Nephron (organoid): Measurements from ENCODE around the gene MYO1G.

Experiments
- H3K27ac Mint-ChIP-seq, 3 experiments: 2 replicates each; pipeline ENCODE4 v1.8.0; 2020; ENCODE audit warnings: mixed read lengths in 3 of 3, mild to moderate bottlenecking in 2 of 3, moderate library complexity in 1 of 3
- H3K27me3 Mint-ChIP-seq: 2 replicates; pipeline ENCODE4 v1.8.0; 2021; ENCODE audit warnings: low read depth, mild to moderate bottlenecking, moderate library complexity, mixed read lengths
- H3K36me3 Mint-ChIP-seq: 2 replicates; pipeline ENCODE4 v1.8.0; 2020; ENCODE audit warnings: low read depth, mixed read lengths
- H3K4me1 Mint-ChIP-seq: 2 replicates; pipeline ENCODE4 v1.8.0; 2020; ENCODE audit warnings: mixed read lengths
- H3K4me3 Mint-ChIP-seq, 3 experiments: 2 replicates each; pipeline ENCODE4 v1.8.0; 2020; ENCODE audit warnings: mild to moderate bottlenecking in 3 of 3, mixed read lengths in 3 of 3, moderate library complexity in 2 of 3
- H3K9me3 Mint-ChIP-seq: 2 replicates; pipeline ENCODE4 v1.8.0; 2020; ENCODE audit warnings: mixed read lengths
- TF ChIP-seq, protein P1 (sequence below), 3 experiments: fragments of 200-600 bp; sonication (generic); IDR thresholded peaks; one replicate each; pipeline ENCODE4 v1.5.0; 2021; ENCODE audit warnings: antibody characterized with exemption in 3 of 3; ENCODE audit not compliant: unreplicated experiment in 3 of 3

Gene MYO1G

DNA sequence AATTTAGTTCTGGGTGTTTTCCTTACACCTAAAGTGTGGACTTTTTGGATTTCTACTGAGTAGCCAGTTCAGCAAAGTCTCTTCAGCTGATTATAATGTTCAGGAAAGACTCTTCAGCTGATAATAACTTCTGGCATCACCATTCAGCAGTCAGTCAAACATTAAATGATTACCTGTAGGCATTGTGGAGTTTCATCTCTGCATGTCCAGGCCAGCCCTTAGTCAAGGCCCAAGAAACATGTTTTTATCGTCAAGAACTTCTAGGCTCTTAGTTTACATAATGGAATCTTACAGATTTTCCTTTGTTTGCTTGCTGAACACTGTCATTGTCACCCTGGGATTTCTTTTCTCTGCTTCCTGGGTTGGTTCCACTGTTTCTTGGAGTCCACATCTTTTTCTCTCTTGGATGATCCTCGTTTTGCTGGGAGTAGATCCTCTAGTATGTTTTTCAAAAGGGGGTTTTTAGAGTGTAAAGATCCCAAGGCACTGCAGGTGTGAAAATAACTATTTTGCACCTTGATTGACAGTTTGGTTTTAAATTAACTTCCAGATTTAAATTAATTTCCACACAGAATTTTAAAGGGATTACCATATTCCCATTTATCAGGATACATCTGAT lies 45.4 kb upstream of the MYO1G start:
- Mint-ChIP-seq H3K36me3 (peaks cover 57% of the 10 kb centered on the region), H3K9me3 (peaks cover 16% of the 10 kb centered on the region), H3K27me3 (no peaks in the 10 kb centered on the region), H3K27ac (no peak overlapping the region), H3K4me3 (no peak overlapping the region), H3K4me1 (peaks cover 5% of the 10 kb centered on the region)
- TF ChIP-seq, protein P1, sequence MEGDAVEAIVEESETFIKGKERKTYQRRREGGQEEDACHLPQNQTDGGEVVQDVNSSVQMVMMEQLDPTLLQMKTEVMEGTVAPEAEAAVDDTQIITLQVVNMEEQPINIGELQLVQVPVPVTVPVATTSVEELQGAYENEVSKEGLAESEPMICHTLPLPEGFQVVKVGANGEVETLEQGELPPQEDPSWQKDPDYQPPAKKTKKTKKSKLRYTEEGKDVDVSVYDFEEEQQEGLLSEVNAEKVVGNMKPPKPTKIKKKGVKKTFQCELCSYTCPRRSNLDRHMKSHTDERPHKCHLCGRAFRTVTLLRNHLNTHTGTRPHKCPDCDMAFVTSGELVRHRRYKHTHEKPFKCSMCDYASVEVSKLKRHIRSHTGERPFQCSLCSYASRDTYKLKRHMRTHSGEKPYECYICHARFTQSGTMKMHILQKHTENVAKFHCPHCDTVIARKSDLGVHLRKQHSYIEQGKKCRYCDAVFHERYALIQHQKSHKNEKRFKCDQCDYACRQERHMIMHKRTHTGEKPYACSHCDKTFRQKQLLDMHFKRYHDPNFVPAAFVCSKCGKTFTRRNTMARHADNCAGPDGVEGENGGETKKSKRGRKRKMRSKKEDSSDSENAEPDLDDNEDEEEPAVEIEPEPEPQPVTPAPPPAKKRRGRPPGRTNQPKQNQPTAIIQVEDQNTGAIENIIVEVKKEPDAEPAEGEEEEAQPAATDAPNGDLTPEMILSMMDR (IDR thresholded peaks at IDR 0.05; ENCODE audit: unreplicated experiment in 3 of 3), result no peak

DNA sequence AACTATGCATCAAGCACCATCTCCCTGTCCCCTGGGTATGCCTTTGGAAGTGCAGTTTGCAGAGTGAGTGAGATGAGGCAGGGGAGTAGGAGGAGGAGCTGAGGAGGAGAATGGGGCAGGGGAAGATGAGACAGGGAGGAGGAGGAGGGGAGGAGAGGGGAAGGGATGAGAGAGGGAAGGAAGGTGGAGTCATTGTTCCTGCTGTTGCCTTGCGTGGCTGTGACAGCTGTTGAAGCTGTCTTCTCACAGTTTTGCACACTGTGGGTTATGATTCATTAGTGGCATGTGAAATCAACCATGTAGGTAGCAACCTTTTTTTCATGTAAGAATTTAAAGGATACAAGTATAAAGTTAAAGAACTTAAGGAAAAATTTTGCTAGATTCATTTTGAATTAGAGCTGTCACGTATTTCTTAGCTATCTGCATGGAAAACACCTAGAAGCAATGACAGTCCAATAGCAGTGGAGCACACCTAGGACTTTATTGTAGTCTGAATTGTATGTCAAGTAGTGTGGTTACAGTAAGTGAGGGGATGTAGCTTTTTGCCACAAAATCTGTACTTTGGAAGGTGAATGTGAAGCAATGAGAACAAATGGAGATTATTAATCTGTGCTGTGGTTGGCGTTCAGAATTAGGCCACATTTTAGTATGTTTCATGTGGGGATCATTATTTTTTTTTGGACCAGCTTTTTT lies 42.9 kb upstream of the MYO1G start:
- H3K9me3 Mint-ChIP-seq, result peaks cover 20% of the 10 kb centered on the region
- TF ChIP-seq, protein P1 (IDR thresholded peaks at IDR 0.05; ENCODE audit: unreplicated experiment in 3 of 3), result no peak
- H3K27ac Mint-ChIP-seq, result peak overlapping the region in 1 of 3 experiments; percentile 57
- peaks cover 67% of the 10 kb centered on the region for H3K36me3 Mint-ChIP-seq
- H3K27me3 Mint-ChIP-seq, result no peaks in the 10 kb centered on the region
- no peak overlapping the region for H3K4me3 Mint-ChIP-seq
- peaks cover 5% of the 10 kb centered on the region for H3K4me1 Mint-ChIP-seq

DNA sequence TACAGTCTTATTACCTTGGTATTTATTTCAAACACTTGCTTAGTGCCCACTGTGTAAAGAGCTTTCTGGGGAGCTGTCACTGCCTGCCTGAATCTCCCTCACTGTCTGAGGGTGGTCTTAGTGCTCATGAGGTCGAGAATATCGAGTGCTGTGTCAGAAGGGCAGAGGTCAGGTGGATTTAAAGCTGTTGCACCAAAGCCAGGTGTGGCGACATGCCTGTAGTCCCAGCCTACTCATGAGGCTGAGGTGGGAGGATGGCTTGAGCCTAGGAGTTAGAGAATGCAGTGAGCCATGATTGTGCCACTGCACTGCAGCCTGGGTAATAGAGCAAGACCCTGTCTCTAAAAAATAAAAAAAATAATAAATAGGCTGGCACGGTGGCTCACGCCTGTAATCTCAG lies 42.1 kb upstream of the MYO1G start:
- peaks cover 7% of the 10 kb centered on the region for H3K4me1 Mint-ChIP-seq
- H3K27ac Mint-ChIP-seq, result peak overlapping the region in 1 of 3 experiments; percentile 48
- TF ChIP-seq, protein P1 (IDR thresholded peaks at IDR 0.05; ENCODE audit: unreplicated experiment in 3 of 3), result no peak
- peaks cover 69% of the 10 kb centered on the region for H3K36me3 Mint-ChIP-seq
- H3K27me3 Mint-ChIP-seq, result no peaks in the 10 kb centered on the region
- no peak overlapping the region for H3K4me3 Mint-ChIP-seq
- peaks cover 21% of the 10 kb centered on the region for H3K9me3 Mint-ChIP-seq

DNA sequence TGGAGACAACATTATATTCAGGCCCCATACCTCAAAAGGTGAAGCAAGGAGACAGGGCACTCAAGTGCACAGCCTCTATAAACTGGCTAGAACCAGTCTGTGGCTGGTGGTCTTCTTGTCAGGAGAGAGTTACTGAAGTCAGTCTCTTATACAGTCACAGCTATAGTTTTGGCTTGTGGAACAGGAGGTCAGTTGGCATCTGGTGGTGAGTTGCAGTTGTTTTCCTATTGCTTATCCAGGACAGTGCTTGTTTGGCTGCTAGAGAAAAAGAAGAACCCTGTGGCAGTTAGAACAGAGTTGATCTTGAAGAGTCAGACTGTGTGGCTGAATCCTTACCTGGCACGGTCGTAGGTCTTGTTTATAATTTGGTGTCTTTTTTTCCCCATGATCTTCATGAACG lies 38.4 kb upstream of the MYO1G start:
- Mint-ChIP-seq H3K27ac (no peak overlapping the region), H3K9me3 (peaks cover 9% of the 10 kb centered on the region), H3K4me1 (peaks cover 16% of the 10 kb centered on the region), H3K27me3 (no peaks in the 10 kb centered on the region), H3K4me3 (no peak overlapping the region), H3K36me3 (peaks cover 66% of the 10 kb centered on the region)
- TF ChIP-seq, protein P1 (IDR thresholded peaks at IDR 0.05; ENCODE audit: unreplicated experiment in 3 of 3), result no peak

DNA sequence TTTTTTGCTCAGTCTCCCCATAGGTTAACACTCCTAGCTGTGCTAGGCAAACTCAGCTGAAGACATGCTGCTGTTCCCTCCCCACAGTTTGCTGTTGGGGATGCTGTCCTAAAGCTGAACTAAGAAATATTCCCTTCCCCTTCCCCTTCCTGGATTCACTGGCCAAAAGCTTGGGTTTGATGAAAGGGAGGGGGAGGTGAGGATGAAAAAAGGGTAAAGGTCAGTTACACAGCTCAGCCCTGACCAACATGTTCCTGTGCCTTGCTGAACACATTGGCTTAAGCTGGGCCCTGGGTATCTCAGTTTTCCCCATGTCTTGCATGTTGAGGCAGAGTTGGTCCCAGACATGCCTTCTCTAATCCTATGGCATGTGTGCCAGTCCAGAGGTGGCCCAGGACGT lies 36.5 kb upstream of the MYO1G start:
- H3K9me3 Mint-ChIP-seq, result peaks cover 6% of the 10 kb centered on the region
- H3K36me3 Mint-ChIP-seq, result peaks cover 58% of the 10 kb centered on the region
- peaks cover 16% of the 10 kb centered on the region for H3K4me1 Mint-ChIP-seq
- peak overlapping the region in 1 of 3 experiments; percentile 27 for H3K27ac Mint-ChIP-seq
- TF ChIP-seq, protein P1 (IDR thresholded peaks at IDR 0.05; ENCODE audit: unreplicated experiment in 3 of 3), result no peak
- no peaks in the 10 kb centered on the region for H3K27me3 Mint-ChIP-seq
- no peak overlapping the region for H3K4me3 Mint-ChIP-seq
